ENCODE data around the gene FBXL4.

Gene FBXL4

GRCh38 chr6:98832284-98833056, 115.3 kb downstream of the FBXL4 start:
- Histone ChIP-seq H3K9me3 (ENCODE audit: control insufficient read depth, insufficient read depth, low read length) (no peaks in the 10 kb centered on the region), H3K9ac (ENCODE audit: low read depth, low read length) (no peak overlapping the region), H3K4me3 (ENCODE audit: low read depth, low read length) (peak overlapping the region; percentile 57), H3K27ac (ENCODE audit: low read depth, low read length) (no peak overlapping the region), H3K36me3 (ENCODE audit: control insufficient read depth, insufficient read depth, low read length) (no peaks in the 10 kb centered on the region), H3K4me1 (ENCODE audit: control insufficient read depth, insufficient read depth, low read length) (peaks cover 50% of the 10 kb centered on the region), H3K27me3 (ENCODE audit: control insufficient read depth, insufficient read depth, low read length) (peaks cover 96% of the 10 kb centered on the region)

DNA sequence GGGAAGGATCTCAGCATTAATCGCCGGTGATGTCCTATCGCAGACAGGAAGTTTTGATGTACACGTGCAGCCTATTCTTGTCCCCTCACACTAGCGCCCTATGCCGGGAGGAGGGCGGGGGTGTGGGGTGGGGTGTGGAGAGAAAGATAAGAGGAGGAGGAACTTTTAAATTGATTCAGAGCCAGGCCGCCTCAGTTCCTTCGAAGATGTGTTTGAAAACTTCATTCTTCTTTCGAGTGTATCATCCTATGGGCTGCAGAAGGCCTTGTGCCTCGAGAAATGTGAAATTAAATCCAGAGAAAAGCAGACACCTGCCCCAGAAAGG, 115.8 kb downstream of the FBXL4 start:
- H3K9me3 ChIP-seq (ENCODE audit: control insufficient read depth, insufficient read depth, low read length), result no peaks in the 10 kb centered on the region
- H3K36me3 ChIP-seq (ENCODE audit: control insufficient read depth, insufficient read depth, low read length), result no peaks in the 10 kb centered on the region
- H3K27me3 ChIP-seq (ENCODE audit: control insufficient read depth, insufficient read depth, low read length), result peaks cover 96% of the 10 kb centered on the region
- H3K27ac ChIP-seq (ENCODE audit: low read depth, low read length), result no peak overlapping the region
- H3K4me1 ChIP-seq (ENCODE audit: control insufficient read depth, insufficient read depth, low read length), result peaks cover 49% of the 10 kb centered on the region
- no peak overlapping the region for H3K9ac ChIP-seq (ENCODE audit: low read depth, low read length)
- peak overlapping the region; percentile 57 for H3K4me3 ChIP-seq (ENCODE audit: low read depth, low read length)

- Histone ChIP-seq H3K9ac (ENCODE audit: low read depth, low read length) (no peak overlapping the region), H3K4me3 (ENCODE audit: low read depth, low read length) (peak overlapping the region; percentile 48), H3K4me1 (ENCODE audit: control insufficient read depth, insufficient read depth, low read length) (peaks cover 45% of the 10 kb centered on the region), H3K27me3 (ENCODE audit: control insufficient read depth, insufficient read depth, low read length) (peaks cover 96% of the 10 kb centered on the region), H3K36me3 (ENCODE audit: control insufficient read depth, insufficient read depth, low read length) (no peaks in the 10 kb centered on the region), H3K27ac (ENCODE audit: low read depth, low read length) (no peak overlapping the region), H3K9me3 (ENCODE audit: control insufficient read depth, insufficient read depth, low read length) (no peaks in the 10 kb centered on the region)
These were observed 116.4 kb downstream of the FBXL4 start for GRCh38 chr6:98831057-98831958.

DNA sequence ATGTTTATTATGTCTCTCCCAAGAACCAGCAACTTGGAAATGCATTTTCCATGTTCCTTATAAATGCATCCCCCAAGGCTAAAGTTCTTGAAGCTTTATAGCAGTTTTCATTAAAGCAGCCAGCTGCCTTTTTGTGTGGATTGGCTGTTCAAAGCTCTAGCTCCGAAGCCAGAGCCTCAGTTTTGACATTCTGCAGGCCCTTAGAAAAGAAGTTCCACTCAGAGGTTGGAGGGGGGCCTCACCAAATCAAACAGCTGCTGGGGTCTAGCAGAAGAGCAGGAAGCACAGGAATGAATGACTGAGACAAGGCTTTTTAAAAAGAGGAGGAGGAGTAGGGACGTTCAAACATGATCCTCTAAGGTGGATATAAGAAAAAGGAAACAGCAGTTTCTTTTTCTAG, 117.6 kb downstream of the FBXL4 start:
- peaks cover 49% of the 10 kb centered on the region for H3K4me1 ChIP-seq (ENCODE audit: control insufficient read depth, insufficient read depth, low read length)
- H3K9ac ChIP-seq (ENCODE audit: low read depth, low read length), result no peak overlapping the region
- no peak overlapping the region for H3K4me3 ChIP-seq (ENCODE audit: low read depth, low read length)
- no peaks in the 10 kb centered on the region for H3K9me3 ChIP-seq (ENCODE audit: control insufficient read depth, insufficient read depth, low read length)
- peaks cover 96% of the 10 kb centered on the region for H3K27me3 ChIP-seq (ENCODE audit: control insufficient read depth, insufficient read depth, low read length)
- H3K27ac ChIP-seq (ENCODE audit: low read depth, low read length), result no peak overlapping the region
- H3K36me3 ChIP-seq (ENCODE audit: control insufficient read depth, insufficient read depth, low read length), result no peaks in the 10 kb centered on the region

GRCh38 chr6:98828941-98829411, 118.8 kb downstream of the FBXL4 start:
- Histone ChIP-seq H3K9me3 (ENCODE audit: control insufficient read depth, insufficient read depth, low read length) (no peaks in the 10 kb centered on the region), H3K27ac (ENCODE audit: low read depth, low read length) (no peak overlapping the region), H3K27me3 (ENCODE audit: control insufficient read depth, insufficient read depth, low read length) (peaks cover 99% of the 10 kb centered on the region), H3K4me1 (ENCODE audit: control insufficient read depth, insufficient read depth, low read length) (peaks cover 48% of the 10 kb centered on the region), H3K4me3 (ENCODE audit: low read depth, low read length) (peak overlapping the region; percentile 42), H3K9ac (ENCODE audit: low read depth, low read length) (no peak overlapping the region), H3K36me3 (ENCODE audit: control insufficient read depth, insufficient read depth, low read length) (no peaks in the 10 kb centered on the region)

GRCh38 chr6:98828211-98828788, 119.4 kb downstream of the FBXL4 start:
- no peaks in the 10 kb centered on the region for H3K9me3 ChIP-seq (ENCODE audit: control insufficient read depth, insufficient read depth, low read length)
- no peak overlapping the region for H3K9ac ChIP-seq (ENCODE audit: low read depth, low read length)

GRCh38 chr6:98827295-98828159, 120.2 kb downstream of the FBXL4 start:
- no peak overlapping the region for H3K9ac ChIP-seq (ENCODE audit: low read depth, low read length)
- H3K36me3 ChIP-seq (ENCODE audit: control insufficient read depth, insufficient read depth, low read length), result no peaks in the 10 kb centered on the region
- peaks cover 48% of the 10 kb centered on the region for H3K4me1 ChIP-seq (ENCODE audit: control insufficient read depth, insufficient read depth, low read length)
- no peaks in the 10 kb centered on the region for H3K9me3 ChIP-seq (ENCODE audit: control insufficient read depth, insufficient read depth, low read length)
- H3K27me3 ChIP-seq (ENCODE audit: control insufficient read depth, insufficient read depth, low read length), result peaks cover 99% of the 10 kb centered on the region
- peak overlapping the region; percentile 55 for H3K4me3 ChIP-seq (ENCODE audit: low read depth, low read length)
- no peak overlapping the region for H3K27ac ChIP-seq (ENCODE audit: low read depth, low read length)

More at GRCh38 chr6:98828211-98828788, 119.4 kb downstream of the FBXL4 start:
- H3K36me3 ChIP-seq (ENCODE audit: control insufficient read depth, insufficient read depth, low read length), result no peaks in the 10 kb centered on the region
- peak overlapping the region; percentile 55 for H3K4me3 ChIP-seq (ENCODE audit: low read depth, low read length)
- H3K27me3 ChIP-seq (ENCODE audit: control insufficient read depth, insufficient read depth, low read length), result peaks cover 99% of the 10 kb centered on the region
- H3K27ac ChIP-seq (ENCODE audit: low read depth, low read length), result no peak overlapping the region
- peaks cover 49% of the 10 kb centered on the region for H3K4me1 ChIP-seq (ENCODE audit: control insufficient read depth, insufficient read depth, low read length)

DNA sequence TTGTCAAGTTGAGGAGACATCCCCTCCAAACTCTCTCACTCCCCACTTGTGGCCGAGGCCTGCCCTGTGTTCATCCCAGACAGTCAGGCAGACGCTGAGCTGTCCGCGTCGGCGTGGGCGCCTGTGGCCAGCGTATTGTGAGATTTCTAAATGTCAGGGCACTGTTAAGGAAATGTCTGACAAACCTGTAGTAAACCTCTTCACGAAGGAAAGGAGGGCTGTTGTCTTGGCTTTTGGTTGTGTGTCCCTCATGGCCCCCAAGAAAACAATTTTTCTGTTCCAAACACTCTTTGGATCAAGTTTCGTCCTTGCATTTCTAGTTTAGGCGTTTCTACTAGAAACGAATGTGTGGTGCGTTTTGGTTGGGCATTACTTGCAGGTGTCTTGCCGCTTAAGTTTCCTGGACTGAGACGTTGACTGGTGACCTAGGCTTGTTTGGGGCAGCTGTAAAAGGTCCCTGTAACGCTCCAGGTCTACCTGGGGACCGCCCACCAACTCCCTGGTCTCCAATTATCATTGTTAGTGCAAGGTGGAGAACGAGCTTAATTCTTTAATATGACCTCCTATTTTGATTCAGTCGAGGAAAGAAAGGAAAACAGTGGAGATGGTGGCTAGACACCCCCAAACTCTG, 122.0 kb downstream of the FBXL4 start:
- Histone ChIP-seq H3K4me1 (ENCODE audit: control insufficient read depth, insufficient read depth, low read length) (peaks cover 35% of the 10 kb centered on the region), H3K4me3 (ENCODE audit: low read depth, low read length) (peak overlapping the region; percentile 74), H3K27ac (ENCODE audit: low read depth, low read length) (no peak overlapping the region), H3K36me3 (ENCODE audit: control insufficient read depth, insufficient read depth, low read length) (no peaks in the 10 kb centered on the region), H3K27me3 (ENCODE audit: control insufficient read depth, insufficient read depth, low read length) (peaks cover 97% of the 10 kb centered on the region), H3K9ac (ENCODE audit: low read depth, low read length) (no peak overlapping the region), H3K9me3 (ENCODE audit: control insufficient read depth, insufficient read depth, low read length) (no peaks in the 10 kb centered on the region)

GRCh38 chr6:98824902-98825599, 122.7 kb downstream of the FBXL4 start:
- peak overlapping the region; percentile 74 for H3K4me3 ChIP-seq (ENCODE audit: low read depth, low read length)
- no peaks in the 10 kb centered on the region for H3K9me3 ChIP-seq (ENCODE audit: control insufficient read depth, insufficient read depth, low read length)
- peaks cover 95% of the 10 kb centered on the region for H3K27me3 ChIP-seq (ENCODE audit: control insufficient read depth, insufficient read depth, low read length)
- no peaks in the 10 kb centered on the region for H3K36me3 ChIP-seq (ENCODE audit: control insufficient read depth, insufficient read depth, low read length)
- H3K27ac ChIP-seq (ENCODE audit: low read depth, low read length), result no peak overlapping the region
- peaks cover 33% of the 10 kb centered on the region for H3K4me1 ChIP-seq (ENCODE audit: control insufficient read depth, insufficient read depth, low read length)
- H3K9ac ChIP-seq (ENCODE audit: low read depth, low read length), result no peak overlapping the region
